Stomach (tissue), 4 donors: ENCODE results near the gene NLRP5.

Source experiments
- EP300 ChIP-seq: sonication (generic); formaldehyde crosslinking; IDR thresholded peaks from one replicate; pipeline ENCODE4 v1.6.1; 2017; ENCODE audit warnings: antibody characterized with exemption
- POLR2A ChIP-seq, 4 donors: fragments of 450-650 bp; IDR thresholded peaks; one replicate each; pipeline ENCODE4 v1.6.1; 2016; ENCODE audit warnings: antibody characterized with exemption in 4 of 4, control low read depth in 2 of 4, mild to moderate bottlenecking in 1 of 4, moderate library complexity in 1 of 4
- POLR2AphosphoS5 ChIP-seq, 3 donors: sonication (generic); formaldehyde crosslinking; IDR thresholded peaks; one replicate each; pipeline ENCODE4 v1.6.1; 2016; ENCODE audit warnings: antibody characterized with exemption in 3 of 3
- TF ChIP-seq, protein P1 (sequence below), 7 experiments: fragments of 450-650 bp in 4 of 7; fragments of 200-600 bp in 3 of 7; sonication (generic) in 3 of 7; IDR thresholded peaks; one replicate each; pipeline ENCODE4 v1.5.1; 2016 to 2019; ENCODE audit warnings: antibody characterized with exemption in 7 of 7, control low read depth in 2 of 7, mild to moderate bottlenecking in 1 of 7

DNA sequence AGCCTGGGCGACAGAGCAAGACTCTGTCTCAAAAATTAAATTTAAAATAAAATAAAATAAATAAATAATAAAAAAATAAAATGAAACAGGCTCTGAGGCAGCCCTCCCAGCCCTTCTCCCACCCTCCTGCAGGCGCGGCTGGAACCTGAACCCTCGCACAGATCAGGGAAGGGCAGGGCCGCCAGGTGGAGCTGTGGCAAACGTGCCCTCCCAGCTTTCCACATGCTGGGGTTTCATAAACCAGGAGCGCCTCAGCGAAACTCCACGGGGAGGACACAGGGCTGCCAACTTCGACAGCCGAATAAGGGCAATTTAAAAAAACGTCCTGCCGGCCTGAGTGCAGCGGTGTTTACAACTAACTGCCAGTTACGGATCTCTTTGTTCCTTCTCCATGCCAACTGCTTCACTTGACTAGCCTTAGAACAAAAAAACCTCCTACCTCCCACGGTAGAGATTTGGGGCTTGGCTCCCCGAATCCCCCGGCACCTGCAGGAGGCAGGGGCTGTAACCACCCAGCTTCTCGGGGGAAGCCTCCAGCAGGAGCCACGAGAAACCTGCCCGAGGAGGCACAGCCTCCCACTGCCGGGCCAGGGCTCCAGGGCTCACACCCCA lies 118.6 kb downstream of the NLRP5 start:
- TF ChIP-seq EP300 (no peak), POLR2A (IDR thresholded peaks at IDR 0.05) (no peak), POLR2AphosphoS5 (IDR thresholded peaks at IDR 0.05) (peak; percentile 24 to 77 (median 46))
- TF ChIP-seq, protein P1, sequence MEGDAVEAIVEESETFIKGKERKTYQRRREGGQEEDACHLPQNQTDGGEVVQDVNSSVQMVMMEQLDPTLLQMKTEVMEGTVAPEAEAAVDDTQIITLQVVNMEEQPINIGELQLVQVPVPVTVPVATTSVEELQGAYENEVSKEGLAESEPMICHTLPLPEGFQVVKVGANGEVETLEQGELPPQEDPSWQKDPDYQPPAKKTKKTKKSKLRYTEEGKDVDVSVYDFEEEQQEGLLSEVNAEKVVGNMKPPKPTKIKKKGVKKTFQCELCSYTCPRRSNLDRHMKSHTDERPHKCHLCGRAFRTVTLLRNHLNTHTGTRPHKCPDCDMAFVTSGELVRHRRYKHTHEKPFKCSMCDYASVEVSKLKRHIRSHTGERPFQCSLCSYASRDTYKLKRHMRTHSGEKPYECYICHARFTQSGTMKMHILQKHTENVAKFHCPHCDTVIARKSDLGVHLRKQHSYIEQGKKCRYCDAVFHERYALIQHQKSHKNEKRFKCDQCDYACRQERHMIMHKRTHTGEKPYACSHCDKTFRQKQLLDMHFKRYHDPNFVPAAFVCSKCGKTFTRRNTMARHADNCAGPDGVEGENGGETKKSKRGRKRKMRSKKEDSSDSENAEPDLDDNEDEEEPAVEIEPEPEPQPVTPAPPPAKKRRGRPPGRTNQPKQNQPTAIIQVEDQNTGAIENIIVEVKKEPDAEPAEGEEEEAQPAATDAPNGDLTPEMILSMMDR (IDR thresholded peaks at IDR 0.05) = peak in 5 of 7 experiments; percentile 70 to 83 (median 76)
